PC-3 (cell line): ENCODE results near the gene KIF4B.

Source experiments
- EZH2phosphoT487 ChIP-seq: fragments of 300-600 bp; sonication (generic); IDR thresholded peaks from 2 replicates; pipeline ENCODE4 v1.6.1; 2018; ENCODE audit warnings: mild to moderate bottlenecking, antibody characterized with exemption, low read length, borderline replicate concordance
- TF ChIP-seq, protein P1 (sequence below): fragments of 300-600 bp; sonication (generic); conservative IDR thresholded peaks from 2 replicates; pipeline ENCODE4 v1.5.1; 2017; ENCODE audit warnings: antibody characterized with exemption, low read depth, mild to moderate bottlenecking, low read length

DNA sequence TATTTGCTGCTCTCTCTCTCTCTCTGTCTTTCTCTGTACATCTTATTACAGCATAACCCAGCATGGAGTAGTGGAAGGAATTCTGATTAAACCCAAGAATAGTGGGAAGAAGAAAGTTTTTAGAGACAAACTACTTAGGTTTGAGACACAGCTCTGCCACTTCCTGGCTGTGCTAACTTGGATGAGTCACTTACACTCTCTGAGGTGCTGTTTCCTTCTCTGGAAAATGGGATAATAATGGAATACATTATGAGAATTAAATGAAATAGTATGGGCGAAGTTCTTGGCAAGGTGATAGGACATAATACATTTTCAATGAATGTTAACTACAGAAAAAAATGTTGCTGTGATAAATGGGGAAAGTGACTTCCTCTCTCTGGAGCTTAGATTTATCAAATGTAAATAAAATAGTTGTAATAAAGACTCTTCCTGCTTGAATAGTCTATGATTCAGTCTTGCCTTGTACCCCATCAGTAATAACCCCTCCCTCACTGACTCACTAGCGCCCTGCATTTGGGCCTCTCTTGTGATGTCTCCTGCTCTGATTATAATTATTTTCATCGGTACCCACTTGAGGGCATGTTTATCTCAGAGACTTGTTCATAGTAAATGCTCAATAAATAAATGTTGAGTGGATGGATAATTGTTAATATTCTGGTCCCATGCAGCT, 27.6 kb downstream of the KIF4B start:
- TF ChIP-seq, protein P1, sequence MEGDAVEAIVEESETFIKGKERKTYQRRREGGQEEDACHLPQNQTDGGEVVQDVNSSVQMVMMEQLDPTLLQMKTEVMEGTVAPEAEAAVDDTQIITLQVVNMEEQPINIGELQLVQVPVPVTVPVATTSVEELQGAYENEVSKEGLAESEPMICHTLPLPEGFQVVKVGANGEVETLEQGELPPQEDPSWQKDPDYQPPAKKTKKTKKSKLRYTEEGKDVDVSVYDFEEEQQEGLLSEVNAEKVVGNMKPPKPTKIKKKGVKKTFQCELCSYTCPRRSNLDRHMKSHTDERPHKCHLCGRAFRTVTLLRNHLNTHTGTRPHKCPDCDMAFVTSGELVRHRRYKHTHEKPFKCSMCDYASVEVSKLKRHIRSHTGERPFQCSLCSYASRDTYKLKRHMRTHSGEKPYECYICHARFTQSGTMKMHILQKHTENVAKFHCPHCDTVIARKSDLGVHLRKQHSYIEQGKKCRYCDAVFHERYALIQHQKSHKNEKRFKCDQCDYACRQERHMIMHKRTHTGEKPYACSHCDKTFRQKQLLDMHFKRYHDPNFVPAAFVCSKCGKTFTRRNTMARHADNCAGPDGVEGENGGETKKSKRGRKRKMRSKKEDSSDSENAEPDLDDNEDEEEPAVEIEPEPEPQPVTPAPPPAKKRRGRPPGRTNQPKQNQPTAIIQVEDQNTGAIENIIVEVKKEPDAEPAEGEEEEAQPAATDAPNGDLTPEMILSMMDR, result no peak
- TF ChIP-seq EZH2phosphoT487, result no peak
